HAP-1 (cell line): ENCODE results near the gene ATP6V0B.

ENCODE experiments used
- DNase-seq, 2 experiments: peaks; one replicate each; pipeline ENCODE4 v3.0.0-alpha.2; 2016 to 2020; ENCODE audit warnings: low spot score in 2 of 2
- H3K27me3 ChIP-seq: fragments of 250-450 bp; sonication (Bioruptor Pico); 2 replicates; pipeline ENCODE4 v1.5.1; 2020; ENCODE audit warnings: low read depth, mild to moderate bottlenecking, moderate library complexity
- H3K36me3 ChIP-seq: fragments of 250-450 bp; sonication (Bioruptor Pico); replicated peaks from 2 replicates; pipeline ENCODE4 v1.5.1; 2020; ENCODE audit warnings: mild to moderate bottlenecking
- H3K4me1 ChIP-seq: fragments of 250-450 bp; sonication (Bioruptor Pico); 2 replicates; pipeline ENCODE4 v1.5.1; 2020; ENCODE audit warnings: mild to moderate bottlenecking
- H3K4me3 ChIP-seq: fragments of 250-450 bp; sonication (Bioruptor Pico); 2 replicates; pipeline ENCODE4 v1.5.1; 2020; ENCODE audit warnings: mild to moderate bottlenecking, moderate library complexity
- H3K9me3 ChIP-seq: fragments of 250-450 bp; sonication (Bioruptor Pico); 2 replicates; pipeline ENCODE4 v1.5.1; 2020; ENCODE audit warnings: mild to moderate bottlenecking, moderate library complexity
- in situ Hi-C: fragments of 300-500 bp; cut with MboI; formaldehyde crosslinking; loops from 3 replicates; pipeline ENCODE4 v1.14.3; 2020; ENCODE audit warnings: low sequenced_read_pairs, inconsistent platforms, mixed read lengths

Gene ATP6V0B

GRCh38 chr1:43974443-43975248 lies at the start of gene ATP6V0B:
ATP6V0B (plus strand) TSS chr1:43974960; CDS start chr1:43975041, 81 bp downstream.
- Histone ChIP-seq H3K27me3 (no peaks in the 10 kb centered on the region), H3K4me1 (peaks cover 25% of the 10 kb centered on the region), H3K9me3 (no peaks in the 10 kb centered on the region), H3K4me3 (peak within 1 kb of the TSS; percentile 92), H3K36me3 (peaks cover 49% of the 10 kb centered on the region)
- peak; percentile 92 to 98 for DNase-seq
- in situ Hi-C loops, result no loop called here

DNA sequence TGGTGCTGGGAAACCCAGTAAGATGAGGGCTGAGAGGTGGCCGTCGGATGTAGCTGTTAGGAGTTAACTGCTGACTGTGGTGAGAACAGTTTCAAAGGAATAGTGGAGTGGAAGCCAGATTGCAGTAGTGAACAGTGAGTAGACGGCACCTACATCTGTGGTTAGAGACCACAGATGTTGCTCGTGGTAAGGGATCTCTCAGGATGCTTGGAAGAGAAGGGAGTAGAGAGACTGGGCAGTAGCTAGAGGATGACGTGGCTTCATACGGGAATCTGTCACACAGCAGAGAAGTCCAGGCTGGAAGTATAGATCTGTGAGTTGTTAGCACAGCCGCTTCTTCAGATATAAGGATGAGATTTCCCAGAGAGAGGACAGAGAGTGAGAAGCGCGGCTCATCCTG lies 48.9 kb upstream of the ATP6V0B start:
- H3K27me3 ChIP-seq, result no peaks in the 10 kb centered on the region
- H3K9me3 ChIP-seq, result no peaks in the 10 kb centered on the region
- no peak for DNase-seq
- H3K36me3 ChIP-seq, result no peaks in the 10 kb centered on the region
- H3K4me1 ChIP-seq, result no peaks in the 10 kb centered on the region
- H3K4me3 ChIP-seq, result no peak overlapping the region
- in situ Hi-C loops, result loop anchor here (25.0 kb wide), 1 partner anchor 389 kb away; the partner anchor contains the start of gene PTPRF

- in situ Hi-C loops, result loop anchor here (5.0 to 25.0 kb wide), 2 partner anchors 158 to 393 kb away; partner anchors contain the start of gene PTPRF
- Histone ChIP-seq H3K4me3 (no peak overlapping the region), H3K36me3 (no peaks in the 10 kb centered on the region), H3K4me1 (peaks cover 3% of the 10 kb centered on the region; the same call in 1 of the 2 replicates), H3K27me3 (no peaks in the 10 kb centered on the region), H3K9me3 (no peaks in the 10 kb centered on the region)
- DNase-seq, result peak in 1 of 2 experiments; percentile 41
These were observed 44.4 kb upstream of the ATP6V0B start for GRCh38 chr1:43930168-43930948.

- Histone ChIP-seq H3K27me3 (no peaks in the 10 kb centered on the region), H3K36me3 (no peaks in the 10 kb centered on the region), H3K9me3 (no peaks in the 10 kb centered on the region), H3K4me1 (peaks cover 3% of the 10 kb centered on the region; the same call in 1 of the 2 replicates), H3K4me3 (no peak overlapping the region)
- in situ Hi-C loops, result loop anchor here (5.0 to 25.0 kb wide), 2 partner anchors 159 to 394 kb away; partner anchors contain the start of gene PTPRF
- no peak for DNase-seq
These were observed 43.8 kb upstream of the ATP6V0B start for GRCh38 chr1:43930949-43931275.

DNA sequence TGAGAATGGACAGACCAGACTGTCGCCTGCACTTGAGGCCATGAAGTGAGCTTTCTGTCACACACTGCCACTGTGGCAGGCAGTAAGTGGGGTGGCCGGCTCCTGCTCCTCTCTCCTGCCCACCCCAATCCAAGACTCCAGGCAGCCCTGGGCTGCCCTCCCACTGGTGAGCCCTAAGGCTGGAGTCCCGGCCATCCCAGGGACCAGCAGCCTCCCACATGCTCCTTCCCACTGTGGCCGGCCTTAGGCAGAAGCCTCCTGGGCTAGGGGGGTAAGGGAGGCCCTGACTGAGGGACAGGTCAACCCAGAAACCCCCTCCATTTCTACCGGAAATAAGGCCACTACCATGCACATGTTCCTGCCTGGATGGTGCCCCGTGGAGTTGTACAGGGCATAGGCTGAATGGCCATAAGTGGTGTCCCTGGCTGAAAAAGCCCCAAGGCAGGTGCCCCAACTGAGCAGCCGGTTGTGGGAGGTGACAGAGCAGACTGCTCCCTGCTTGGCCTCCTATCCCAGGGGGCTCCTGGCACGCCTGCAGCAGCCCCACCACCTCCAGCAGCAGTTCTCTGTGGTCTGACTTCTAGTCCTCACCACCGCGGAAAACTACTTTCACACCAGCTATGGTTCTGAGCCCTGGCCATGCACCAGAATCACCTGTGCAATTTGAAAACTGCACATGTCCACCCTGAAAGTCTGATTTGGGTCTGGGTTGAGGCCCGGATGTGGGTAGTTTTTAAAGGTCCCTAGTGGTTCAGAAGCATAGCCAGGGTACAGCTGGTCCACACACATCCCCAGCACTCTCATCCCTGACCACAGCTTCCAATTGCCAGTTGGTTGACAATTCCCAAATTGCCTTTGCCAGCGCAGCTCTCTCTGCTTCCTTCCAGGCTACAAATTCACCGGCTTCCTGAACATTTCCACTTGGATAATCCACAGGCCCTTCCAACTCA lies 42.8 kb upstream of the ATP6V0B start:
- no peak for DNase-seq
- H3K36me3 ChIP-seq, result no peaks in the 10 kb centered on the region
- no peaks in the 10 kb centered on the region for H3K9me3 ChIP-seq
- no peaks in the 10 kb centered on the region for H3K27me3 ChIP-seq
- H3K4me1 ChIP-seq, result peaks cover 3% of the 10 kb centered on the region; the same call in 1 of the 2 replicates
- in situ Hi-C loops, result loop anchor here (5.0 to 25.0 kb wide), 2 partner anchors 160 to 395 kb away; partner anchors contain the start of gene PTPRF
- no peak overlapping the region for H3K4me3 ChIP-seq

GRCh38 chr1:43932786-43933385 lies 41.9 kb upstream of the ATP6V0B start:
- H3K27me3 ChIP-seq, result no peaks in the 10 kb centered on the region
- no peaks in the 10 kb centered on the region for H3K9me3 ChIP-seq
- H3K4me3 ChIP-seq, result no peak overlapping the region
- peaks cover 3% of the 10 kb centered on the region; the same call in 1 of the 2 replicates for H3K4me1 ChIP-seq
- in situ Hi-C loops, result loop anchor here (5.0 to 25.0 kb wide), 2 partner anchors 161 to 396 kb away; partner anchors contain the start of gene PTPRF
- no peaks in the 10 kb centered on the region for H3K36me3 ChIP-seq
- no peak for DNase-seq

DNA sequence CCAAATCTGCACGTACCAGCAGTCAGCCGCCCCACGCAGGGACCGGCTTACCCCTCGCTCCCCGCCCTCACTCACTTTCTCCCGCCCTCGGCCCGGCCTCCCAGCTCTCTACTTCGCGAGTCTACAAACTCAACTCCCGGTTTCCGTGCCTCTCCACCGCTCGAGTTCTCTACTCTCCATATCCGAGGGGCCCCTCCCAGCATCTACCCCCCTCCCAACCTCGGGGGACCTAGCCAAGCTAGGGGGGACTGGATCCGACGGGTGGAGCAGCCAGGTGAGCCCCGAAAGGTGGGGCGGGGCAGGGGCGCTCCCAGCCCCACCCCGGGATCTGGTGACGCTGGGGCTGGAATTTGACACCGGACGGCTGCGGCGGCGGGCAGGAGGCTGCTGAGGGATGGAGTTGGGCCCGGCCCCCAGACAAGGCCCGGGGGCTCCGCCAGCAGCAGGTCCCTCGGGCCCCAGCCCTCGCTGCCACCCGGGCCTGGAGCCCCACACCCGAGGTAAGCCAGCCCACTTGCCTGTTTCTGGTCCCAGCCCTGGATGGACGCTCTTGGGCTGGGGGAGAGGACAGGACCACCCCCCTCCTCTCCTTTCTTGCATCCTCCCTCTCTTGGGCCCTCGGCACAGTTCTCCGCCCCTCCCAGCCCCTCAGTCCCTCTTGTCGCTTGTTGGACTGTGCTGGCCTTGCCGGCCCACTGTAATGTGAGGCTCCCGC lies 41.2 kb upstream of the ATP6V0B start, which contains the start of gene ARTN:
ARTN (plus strand) TSS at position 416 of the 715 bp plus-strand sequence. CDS start 1,856 bp downstream, outside the sequence.
- H3K4me3 ChIP-seq, result no peak within 1 kb of the TSS
- peaks cover 3% of the 10 kb centered on the region; the same call in 1 of the 2 replicates for H3K4me1 ChIP-seq
- no peaks in the 10 kb centered on the region for H3K27me3 ChIP-seq
- H3K36me3 ChIP-seq, result no peaks in the 10 kb centered on the region
- in situ Hi-C loops, result loop anchor here (5.0 to 25.0 kb wide), 2 partner anchors 161 to 396 kb away; partner anchors contain the start of gene PTPRF
- DNase-seq, result no peak
- H3K9me3 ChIP-seq, result no peaks in the 10 kb centered on the region

DNA sequence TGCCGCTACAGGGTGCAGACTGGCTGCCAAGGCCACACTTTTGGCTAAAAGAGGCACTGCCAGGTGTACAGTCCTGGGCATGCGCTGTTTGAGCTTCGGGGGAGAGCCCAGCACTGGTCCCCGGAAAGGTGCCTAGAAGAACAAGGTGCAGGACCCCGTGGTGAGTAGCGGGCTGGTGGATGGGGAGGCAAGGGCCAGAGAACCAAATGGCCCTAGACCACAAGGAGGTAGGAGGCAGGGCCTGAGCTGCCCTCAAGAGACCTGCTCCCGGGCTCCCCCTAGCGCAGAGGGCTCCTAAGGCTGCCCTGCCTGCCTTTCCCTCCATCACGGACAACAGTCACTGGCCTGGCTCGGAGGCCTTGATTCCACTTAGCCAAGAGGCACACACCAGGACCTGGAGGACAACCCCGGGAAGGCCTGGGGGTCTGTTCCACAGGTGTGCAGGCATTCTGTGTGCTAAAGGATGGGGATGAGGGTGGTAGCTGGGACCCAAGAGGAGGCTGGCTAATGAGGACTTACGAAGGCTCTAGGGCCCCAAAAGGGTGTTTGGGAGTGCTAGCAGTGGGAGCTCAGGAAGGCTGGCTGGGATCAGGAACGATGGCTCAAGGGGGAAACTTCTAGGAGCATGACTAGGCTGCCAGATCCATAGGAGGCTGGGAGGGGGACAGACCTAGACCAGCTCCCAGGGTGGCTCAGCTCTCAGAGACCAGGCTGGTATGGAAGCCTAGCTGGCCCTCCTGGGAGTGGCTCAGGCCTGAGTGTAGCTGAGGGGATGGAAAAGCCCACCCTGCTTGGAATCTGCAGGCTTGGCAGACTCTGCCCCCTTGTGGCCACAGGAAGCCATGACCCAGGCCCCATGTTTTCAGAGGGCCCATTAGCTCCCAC lies 40.4 kb upstream of the ATP6V0B start:
- no peaks in the 10 kb centered on the region for H3K9me3 ChIP-seq
- no peaks in the 10 kb centered on the region for H3K36me3 ChIP-seq
- H3K4me3 ChIP-seq, result no peak overlapping the region
- peak; percentile 63 to 87 for DNase-seq
- in situ Hi-C loops, result loop anchor here (5.0 to 25.0 kb wide), 2 partner anchors 162 to 397 kb away; partner anchors contain the start of gene PTPRF
- peaks cover 3% of the 10 kb centered on the region; the same call in 1 of the 2 replicates for H3K4me1 ChIP-seq
- H3K27me3 ChIP-seq, result no peaks in the 10 kb centered on the region

GRCh38 chr1:43934986-43935324 lies 39.8 kb upstream of the ATP6V0B start:
- Histone ChIP-seq H3K9me3 (no peaks in the 10 kb centered on the region), H3K36me3 (no peaks in the 10 kb centered on the region), H3K4me3 (no peak overlapping the region), H3K27me3 (no peaks in the 10 kb centered on the region), H3K4me1 (peaks cover 3% of the 10 kb centered on the region; the same call in 1 of the 2 replicates)
- DNase-seq, result no peak
- in situ Hi-C loops, result loop anchor here (5.0 to 25.0 kb wide), 2 partner anchors 163 to 398 kb away; partner anchors contain the start of gene PTPRF

DNA sequence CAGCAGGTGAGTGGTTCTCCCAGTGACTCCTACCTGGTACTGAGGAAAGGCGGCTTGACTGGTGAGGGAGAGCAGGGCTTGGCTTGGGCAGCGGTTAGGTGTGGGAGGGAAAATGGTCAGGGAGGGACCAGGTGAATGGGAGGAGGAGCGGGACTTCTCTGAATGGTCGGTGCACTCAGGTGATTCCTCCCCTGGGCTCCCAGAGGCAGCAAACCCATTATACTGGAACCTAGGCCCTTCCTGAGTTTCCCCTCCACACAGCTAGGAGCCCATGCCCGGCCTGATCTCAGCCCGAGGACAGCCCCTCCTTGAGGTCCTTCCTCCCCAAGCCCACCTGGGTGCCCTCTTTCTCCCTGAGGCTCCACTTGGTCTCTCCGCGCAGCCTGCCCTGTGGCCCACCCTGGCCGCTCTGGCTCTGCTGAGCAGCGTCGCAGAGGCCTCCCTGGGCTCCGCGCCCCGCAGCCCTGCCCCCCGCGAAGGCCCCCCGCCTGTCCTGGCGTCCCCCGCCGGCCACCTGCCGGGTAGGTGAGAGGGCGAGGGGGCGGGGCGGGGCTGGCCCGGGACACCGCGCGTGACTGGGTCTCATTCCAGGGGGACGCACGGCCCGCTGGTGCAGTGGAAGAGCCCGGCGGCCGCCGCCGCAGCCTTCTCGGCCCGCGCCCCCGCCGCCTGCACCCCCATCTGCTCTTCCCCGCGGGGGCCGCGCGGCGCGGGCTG lies 38.9 kb upstream of the ATP6V0B start:
- Histone ChIP-seq H3K4me3 (no peak overlapping the region), H3K9me3 (no peaks in the 10 kb centered on the region), H3K36me3 (no peaks in the 10 kb centered on the region), H3K4me1 (peaks cover 3% of the 10 kb centered on the region; the same call in 1 of the 2 replicates), H3K27me3 (no peaks in the 10 kb centered on the region)
- in situ Hi-C loops, result loop anchor here (25.0 kb wide), 1 partner anchor 399 kb away; the partner anchor contains the start of gene PTPRF
- no peak for DNase-seq
